GM18909 (cell line): ENCODE measurements around the gene MUC22.
"Not testable (repeated sequence)": the region's sequence is repeated elsewhere in the genome, so short reads cannot be mapped to it uniquely, and the experiment has no call there.

ENCODE experiments used
- ATAC-seq: cut with Tn5 transposase; IDR thresholded peaks from one replicate; pipeline ENCODE4 v1.9.1; 2021; ENCODE audit warnings: mild to moderate bottlenecking; ENCODE audit not compliant: unreplicated experiment, poor library complexity

The MUC22 gene

DNA sequence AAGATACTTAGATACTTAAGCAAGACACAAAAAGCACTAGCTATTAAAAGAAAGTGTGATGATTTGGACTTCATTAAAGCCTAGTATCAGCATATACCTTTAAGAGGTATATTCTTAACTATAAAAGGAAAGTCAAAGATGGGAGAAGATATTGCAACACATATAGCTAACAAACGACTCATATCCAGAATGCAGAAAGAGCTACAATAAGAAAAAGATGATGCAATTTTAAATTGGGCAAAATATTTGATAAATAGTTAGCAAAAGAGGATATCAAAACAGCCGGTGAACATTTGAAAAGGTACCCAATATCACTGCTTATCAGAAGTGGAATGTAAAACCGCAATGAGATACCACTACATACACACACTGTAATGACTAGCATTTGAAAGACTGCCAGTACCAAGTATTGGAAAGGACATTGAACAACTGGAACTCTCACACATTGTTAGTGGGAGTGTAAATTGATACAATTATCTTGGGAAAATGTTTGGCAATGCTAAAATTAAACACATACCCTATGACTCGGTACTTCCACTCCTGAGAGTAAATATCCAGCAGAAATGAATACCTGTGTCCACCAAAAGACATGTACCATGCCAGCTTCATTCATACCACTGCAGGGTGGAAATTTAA, 25.7 kb downstream of the MUC22 start:
- no peak for ATAC-seq

DNA sequence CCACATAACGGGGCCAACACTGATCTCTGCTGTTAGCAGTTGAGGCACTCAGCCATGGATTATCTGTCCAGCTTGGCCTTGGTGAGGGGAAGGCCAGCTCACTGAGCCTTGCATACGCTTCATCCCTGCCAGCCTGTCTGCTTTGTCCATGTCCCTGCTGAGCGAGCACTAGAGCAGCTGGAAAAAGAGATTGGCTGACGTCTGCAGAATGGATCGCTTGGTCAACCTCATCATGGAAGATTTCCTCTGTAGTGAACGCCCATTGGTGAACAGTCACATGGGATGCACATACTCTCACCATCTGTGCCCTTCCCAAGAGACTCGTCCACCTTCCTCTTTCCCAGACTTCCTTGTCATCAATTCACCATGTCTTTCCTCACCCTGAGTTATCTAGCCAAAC, 26.9 kb downstream of the MUC22 start:
- no peak for ATAC-seq

DNA sequence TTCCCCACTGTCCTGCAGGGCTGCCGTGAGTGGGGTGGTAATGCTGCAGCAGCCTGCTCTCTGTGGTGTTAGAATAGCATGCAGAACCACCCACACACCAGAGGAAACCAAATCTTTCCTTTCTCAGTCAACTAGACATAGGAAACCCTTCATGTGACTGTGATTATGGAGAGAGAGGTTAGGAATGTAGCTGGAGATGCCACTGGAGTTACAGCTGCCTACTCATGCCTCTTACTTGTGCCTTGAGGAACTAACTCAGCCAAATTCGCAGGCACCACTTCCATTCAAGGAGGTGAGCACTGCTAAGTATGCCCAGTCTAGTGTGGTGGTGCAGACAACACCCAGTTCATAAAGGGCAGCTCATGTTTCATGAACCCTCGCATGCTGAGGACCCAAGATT, 27.4 kb downstream of the MUC22 start:
- ATAC-seq = no peak

DNA sequence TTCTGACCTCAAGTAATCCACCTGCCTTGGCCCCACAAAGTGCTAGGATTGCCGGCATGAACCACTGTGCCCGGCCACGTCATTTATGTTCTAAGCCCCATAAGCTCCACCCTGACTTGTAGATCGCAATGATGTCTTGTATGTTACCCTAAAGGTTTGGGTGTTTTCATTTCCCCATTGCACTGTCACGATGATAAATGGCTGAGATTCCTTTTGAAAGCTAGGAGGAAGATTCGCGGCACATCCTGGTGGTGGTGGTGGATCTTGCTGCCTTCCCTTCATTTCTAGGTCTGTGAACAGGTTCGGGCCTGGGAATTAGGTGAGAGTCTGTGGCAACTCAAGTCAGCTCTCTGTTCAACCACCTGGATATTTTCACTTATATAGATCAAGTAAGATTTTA, 28.3 kb downstream of the MUC22 start:
- no peak for ATAC-seq

DNA sequence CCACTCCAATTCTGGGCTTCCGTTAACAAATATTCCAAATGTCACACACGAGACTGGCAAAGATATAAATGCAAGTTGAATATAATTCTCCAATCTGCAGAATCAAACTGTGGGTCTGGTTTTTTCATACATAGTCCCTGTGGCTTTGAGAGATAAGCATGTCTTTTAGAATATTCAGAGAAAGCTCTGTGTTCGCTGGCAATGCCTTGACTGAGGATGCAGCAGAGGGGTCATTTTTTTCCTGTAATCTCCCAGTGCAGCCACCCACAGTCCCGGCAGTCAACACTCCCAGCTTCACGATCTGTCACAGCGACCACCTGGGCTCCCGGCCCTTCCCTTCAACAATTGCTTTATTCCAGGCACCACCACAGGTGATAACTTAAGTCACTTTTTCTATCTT, 30.5 kb downstream of the MUC22 start:
- no peak for ATAC-seq

DNA sequence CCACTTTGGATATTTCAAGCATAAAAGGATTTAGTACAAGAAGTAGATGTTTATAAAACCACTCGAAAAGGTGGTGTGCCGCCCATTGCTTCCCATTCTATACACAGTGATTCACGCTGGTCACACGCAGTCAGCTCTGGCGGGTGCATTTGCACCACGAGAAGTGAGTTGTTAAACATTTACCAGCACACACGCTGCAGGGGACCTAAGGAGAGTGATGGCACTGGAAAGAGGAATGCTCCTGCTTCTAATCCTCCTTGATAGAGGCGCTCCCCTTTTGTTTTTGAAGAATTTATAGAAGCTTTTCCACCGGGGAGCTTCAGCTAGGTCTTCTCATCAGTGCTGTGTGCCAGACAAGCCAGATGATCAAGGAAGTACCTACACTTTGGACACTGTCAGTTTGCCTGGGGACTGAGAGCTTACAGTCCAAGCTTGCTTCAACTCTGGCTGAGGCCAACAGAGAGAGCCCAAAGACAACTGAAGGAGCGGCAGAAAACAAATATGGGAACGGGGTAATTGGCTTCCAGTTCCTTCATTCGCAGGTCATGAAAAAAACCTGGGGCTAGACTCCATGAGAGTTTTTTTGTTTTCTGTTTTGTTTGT, 31.2 kb downstream of the MUC22 start:
- no peak for ATAC-seq

DNA sequence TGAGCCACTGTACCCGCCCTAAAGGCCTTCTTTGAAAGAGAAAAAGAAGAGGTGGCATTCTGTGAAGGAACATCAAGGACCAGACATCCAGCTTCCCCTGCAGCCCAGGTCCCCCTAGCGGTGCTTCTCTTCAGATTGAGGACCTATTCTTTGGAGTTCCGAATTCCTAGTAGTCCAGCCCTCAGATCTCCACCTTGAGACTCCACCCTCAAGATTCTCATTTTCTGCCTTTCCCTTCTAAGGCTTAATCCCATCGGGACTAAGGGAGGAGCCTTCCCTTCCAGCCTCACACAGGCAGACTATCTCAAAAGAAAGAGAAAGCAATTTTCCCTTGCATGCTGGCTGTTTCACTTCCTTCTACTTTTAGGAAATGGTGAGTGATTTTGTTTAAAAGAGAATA, 32.5 kb downstream of the MUC22 start:
- ATAC-seq = no peak

DNA sequence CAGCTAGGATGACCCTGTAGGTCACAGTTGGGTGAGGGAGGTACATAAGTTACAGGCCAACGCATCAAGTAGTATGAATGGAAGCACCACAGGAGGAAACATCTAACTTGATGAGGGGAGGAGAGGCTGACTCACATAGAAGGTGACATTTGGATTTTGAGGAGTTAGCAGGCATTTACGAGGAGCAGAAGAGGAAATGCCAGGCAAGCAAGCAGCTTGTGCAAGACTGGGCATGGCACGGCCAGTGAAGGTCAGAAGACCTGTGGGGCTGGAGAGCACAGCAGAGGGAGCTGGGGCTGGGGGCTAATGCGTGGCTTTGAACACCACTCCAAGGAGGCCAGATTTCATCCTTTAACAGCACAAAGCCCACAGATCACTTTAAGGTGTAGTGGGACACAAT, 37.8 kb downstream of the MUC22 start:
- ATAC-seq = no peak

DNA sequence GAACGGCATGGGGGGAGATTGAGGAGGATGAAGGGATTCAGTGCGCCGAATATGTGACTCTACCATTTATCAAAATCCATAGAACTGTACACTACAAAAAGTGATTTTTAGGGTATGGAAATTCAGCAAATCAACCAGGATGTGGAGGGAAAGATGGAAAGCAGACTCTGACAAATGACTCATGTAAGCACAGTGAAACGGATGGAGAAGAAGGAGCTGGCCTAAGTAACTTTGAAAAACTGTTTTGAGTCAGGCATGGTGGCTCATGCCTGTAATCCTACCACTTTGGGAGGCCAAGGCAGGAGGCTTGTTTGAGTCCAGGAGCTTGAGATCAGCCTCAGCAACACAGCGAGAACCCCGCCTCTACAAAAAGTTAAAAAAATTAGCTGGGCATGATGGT, 39.2 kb downstream of the MUC22 start:
- ATAC-seq = no peak

DNA sequence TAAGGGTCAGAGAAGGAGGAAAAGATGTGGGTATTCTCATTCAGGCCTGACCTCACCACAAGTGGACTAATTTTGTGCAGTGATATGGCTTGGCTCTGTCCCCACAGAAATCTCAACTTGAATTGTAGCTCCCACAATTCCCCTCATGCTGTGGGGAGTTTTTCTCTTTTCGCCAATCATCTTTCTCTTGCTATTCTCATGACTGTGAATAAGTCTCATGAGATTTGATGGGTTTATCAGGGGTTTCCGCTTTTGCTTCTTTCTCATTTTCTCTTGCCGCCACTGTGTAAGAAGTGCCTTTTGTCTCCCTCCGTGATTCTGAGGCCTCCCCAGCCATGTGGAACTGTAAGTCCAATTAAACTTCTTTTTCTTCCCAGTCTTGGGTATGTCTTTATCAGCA, 42.9 kb downstream of the MUC22 start:
- not testable (repeated sequence) for ATAC-seq

DNA sequence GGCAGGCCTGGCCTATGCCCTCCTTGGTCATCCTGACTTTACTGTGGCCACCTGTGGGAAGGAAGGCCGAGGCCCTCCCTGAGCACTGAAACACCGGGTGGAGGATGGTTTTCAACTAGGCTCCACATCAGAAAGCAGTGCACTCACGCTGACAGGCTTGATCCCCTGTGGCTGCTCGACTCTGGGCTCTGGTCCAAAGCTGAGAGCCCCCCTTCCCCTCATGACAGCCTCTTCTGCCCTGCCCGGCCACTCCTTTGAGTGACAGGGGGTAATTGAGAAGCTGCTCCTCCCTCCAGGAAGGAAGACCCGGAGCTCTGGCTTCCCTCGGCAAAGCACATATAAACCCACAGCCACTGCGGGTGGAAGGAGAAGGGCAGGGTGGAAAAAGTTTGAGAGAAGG, 43.6 kb downstream of the MUC22 start:
- ATAC-seq = no peak

DNA sequence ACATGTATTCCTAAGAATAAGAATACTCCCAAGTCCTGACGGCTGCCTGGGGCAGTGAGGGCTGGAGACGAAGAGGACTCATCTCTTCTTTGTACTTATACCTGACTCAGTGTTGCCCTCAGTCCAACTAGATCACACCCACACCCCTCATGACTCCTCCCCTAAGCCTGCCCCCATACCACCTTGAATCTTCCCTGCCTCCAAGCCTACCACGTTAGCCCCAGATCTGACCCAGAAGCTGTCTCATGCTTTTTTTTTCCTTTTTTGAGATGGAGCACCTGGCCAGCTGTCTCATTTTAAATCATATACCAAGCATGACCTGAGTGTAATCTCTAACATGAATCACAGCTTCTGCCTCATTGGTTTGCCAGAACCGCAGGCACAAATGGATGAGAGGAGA, 45.2 kb downstream of the MUC22 start:
- no peak for ATAC-seq

DNA sequence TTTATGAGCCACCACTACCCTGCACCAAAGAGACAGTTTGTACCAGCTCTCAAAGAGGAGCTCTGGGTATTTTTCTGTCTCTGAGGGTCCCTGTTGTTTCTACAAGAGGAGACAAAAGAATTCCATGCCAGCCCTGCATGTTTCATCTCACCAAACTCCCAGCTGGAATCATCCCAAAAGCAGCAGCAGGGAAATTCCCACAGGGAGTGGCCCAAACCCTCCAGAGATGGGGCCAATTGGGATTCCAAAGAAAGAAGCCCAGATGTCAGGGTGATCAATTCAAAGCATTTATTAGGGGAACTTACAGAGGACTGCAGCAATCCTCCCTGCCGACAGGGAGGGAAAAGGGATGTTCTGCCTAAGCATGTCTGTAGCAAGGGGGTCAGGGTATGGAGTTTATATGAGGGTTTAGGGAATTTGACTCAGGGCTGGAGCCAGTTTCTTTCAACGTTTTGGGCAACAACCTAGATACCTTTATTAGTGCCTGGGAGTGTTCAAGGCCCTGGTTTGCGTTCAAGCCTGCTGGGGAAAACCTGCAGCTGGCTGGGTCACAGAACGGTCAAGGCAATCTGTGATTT, 47.2 kb downstream of the MUC22 start:
- no peak for ATAC-seq

DNA sequence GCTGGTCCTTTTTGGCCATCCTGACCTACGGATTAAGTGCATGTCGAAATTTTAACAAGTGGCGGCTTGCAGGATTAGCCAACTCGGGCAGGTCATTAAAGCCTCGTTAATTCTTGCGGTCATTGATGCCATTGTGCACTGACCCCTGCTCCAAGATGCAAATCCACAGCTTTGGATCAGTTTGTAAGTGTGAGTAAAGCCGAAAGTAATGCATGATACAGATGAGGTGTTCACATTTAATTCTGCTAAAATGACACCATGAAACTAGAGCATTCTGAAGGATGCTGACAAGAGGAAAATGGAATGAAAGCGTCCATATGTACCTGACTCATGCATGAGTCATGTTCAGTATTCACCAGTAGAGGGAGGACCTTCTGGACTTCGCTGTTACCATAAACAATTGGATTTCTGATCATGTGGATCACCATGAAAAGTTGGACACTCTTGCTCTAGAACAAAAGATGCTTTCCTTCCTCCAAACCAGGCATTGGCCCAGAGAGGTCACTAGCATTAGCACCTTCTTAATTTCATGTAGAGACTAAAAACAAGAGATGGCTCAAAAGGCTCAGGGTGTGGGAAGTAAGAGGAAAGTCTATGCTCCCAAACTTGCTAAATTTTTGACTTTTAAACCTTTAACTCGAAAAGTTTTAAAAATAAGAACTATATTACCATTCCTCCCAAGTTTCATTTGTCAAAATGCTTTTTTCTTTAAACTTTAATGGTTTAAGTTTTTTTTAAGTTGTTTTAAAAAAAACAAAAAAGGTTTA, 48.0 kb downstream of the MUC22 start:
- ATAC-seq = no peak

DNA sequence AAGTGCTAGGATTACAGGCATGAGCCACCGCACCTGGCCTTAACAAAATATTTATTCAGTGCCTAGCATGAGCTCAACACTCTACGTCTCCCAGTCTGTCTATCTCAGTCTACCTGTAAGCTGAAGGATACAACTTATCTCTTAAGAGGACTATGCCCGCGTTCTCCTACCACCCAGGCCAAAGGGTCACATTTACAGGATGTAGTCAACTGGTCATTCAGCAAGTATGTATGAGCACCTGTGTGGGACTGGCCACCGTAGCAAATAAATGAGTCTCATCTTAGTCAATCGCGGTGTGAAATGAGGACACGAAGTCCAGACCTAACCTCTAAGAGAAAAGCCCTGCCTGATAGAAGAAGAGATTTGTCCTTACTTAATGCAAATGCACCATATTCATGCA, 49.9 kb downstream of the MUC22 start:
- no peak for ATAC-seq

DNA sequence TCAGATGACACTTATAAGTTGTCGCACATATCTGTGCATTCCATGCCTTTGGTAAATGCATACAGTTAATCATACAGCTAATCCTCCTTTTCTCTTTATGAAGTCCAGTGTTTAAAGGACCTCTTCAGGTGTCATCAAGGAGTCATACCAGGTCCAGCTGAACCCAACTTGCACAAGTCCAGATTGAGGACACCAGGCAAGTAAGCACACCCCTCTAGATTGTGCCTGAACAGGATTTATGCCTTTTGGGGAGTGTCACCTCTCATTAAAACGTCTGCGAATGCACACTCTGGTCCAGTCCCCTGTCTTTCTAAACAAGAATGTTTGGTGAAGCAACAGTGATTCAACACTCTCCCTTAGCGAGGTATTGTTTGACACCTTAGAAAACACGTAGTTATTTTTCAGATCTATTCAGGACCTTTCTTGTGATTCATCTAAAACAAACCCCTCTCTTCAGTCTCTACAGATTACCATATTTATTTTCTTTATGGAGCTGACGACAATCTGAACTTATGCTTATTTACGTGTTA, 53.7 kb downstream of the MUC22 start:
- no peak for ATAC-seq

DNA sequence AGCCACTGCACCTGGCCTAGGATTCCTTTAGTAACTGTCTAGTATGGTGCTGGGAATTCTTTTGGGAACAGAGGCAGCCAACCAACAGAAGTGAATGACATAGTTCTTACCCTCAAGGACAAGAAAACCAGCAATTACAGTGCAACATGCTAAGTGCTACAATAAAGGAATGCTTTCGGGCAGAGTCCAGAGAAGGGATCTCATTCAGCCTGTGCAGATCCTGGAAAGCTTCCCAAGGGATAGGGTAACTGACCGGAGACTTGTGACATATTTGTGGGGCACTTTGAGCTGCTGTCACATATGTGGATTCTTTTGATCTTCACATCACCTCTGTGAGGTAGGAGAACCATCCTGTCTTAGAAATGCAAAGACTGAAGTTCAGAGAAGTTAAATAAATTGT, 55.3 kb downstream of the MUC22 start:
- no peak for ATAC-seq

DNA sequence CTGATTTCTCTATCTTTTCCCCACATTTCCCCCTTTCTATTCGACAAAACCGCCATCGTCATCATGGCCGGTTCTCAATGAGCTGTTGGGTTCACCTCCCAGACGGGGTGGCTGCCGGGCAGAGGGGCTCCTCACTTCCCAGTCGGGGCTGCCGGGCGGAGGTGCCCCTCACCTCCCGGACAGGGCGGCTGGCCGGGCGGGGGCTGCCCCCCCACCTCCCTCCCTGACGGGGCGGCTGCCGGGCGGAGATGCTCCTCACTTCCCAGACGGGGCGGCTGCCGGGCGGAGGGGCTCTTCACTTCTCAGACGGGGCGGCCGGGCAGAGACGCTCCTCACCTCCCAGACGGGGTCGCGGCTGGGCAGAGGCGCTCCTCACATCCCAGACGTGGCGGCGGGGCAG, 56.8 kb downstream of the MUC22 start:
- ATAC-seq = not testable (repeated sequence)

DNA sequence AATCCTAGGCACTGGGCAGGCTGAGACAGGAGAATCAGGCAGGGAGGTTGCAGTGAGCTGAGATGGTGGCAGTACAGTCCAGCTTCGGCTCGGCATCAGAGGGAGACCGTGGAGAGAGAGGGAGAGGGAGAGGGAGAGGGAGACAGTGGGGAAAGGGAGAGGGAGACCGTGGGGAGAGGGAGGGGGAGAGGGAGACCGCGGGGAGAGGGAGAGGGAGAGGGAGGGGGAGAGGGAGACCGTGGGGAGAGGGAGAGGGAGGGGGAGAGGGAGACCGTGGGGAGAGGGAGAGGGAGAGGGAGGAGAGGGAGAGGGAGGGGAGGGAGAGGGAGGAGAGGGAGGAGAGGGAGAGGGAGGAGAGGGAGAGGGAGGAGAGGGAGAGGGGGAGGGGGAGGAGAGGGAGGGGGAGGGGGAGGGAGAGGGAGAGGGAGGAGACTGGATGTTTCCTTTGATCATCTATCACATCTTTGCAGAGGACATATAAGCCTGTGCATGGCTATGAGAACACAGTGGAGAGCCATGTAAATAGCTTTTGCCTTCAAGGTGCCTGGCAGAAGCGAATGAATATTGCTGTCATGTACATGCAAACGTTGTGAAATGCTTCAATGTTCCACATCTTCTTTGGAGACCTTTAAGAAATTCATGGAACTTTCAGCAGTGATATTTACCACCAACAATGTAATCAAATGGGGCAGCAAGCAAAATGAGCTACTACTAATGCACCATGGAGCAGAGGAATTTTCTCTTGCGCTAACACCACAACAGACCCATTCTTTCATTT, 57.8 kb downstream of the MUC22 start:
- ATAC-seq = not testable (repeated sequence)

DNA sequence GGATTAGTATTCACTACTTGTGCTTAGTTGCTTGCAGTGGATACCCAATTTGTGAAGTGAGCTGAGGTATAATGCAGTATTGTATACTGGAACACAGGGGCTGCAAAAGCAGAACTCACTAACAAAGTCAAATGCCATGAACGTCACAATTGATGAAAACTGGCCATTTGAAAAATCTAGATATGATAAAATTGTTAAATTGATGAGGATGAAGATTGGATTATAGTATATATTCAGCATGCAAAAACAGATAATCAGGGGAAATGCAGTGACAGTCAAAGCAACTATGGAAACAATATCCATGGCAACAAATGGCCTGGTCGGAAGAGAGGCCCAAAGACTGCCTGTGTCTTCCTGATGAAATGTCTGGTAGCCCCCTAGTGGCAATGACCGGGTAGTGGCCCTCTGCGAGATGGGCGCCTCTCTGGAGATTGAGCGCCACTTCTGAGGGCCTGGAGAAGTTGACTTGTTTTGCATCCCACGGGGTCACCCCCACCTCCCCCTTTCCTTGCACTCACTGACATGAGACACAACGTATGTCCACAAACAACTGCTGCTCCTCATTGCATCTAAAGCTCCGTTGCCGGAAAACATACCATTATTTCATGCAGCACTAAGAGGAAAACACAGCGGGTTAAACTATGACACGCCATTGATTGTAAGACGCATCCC, 58.5 kb downstream of the MUC22 start:
- ATAC-seq = no peak
